Endothelial cell (in vitro differentiated cells): ENCODE data around the gene DCAF5. TPM values are rescaled to one million over a fixed set of nuclear protein-coding genes. Genes with fewer than 3 reads are reported as not detected.

Source experiments
- DNase-seq: peaks from one replicate; pipeline ENCODE4 v3.0.0; 2021; ENCODE audit warnings: low spot score
- H3K27ac Mint-ChIP-seq: one replicate; pipeline ENCODE4 v1.8.0; 2021; ENCODE audit warnings: mixed read lengths, inconsistent platforms; ENCODE audit not compliant: unreplicated experiment
- H3K27me3 Mint-ChIP-seq: one replicate; pipeline ENCODE4 v1.8.0; 2021; ENCODE audit warnings: mild to moderate bottlenecking, moderate library complexity, mixed read lengths, inconsistent platforms; ENCODE audit not compliant: unreplicated experiment
- H3K36me3 Mint-ChIP-seq: one replicate; pipeline ENCODE4 v1.8.0; 2021; ENCODE audit warnings: mild to moderate bottlenecking, low read depth, mixed read lengths, inconsistent platforms; ENCODE audit not compliant: unreplicated experiment
- H3K4me1 Mint-ChIP-seq: one replicate; pipeline ENCODE4 v1.8.0; 2021; ENCODE audit warnings: mild to moderate bottlenecking, mixed read lengths, inconsistent platforms; ENCODE audit not compliant: unreplicated experiment
- H3K4me3 Mint-ChIP-seq: one replicate; pipeline ENCODE4 v1.8.0; 2021; ENCODE audit warnings: mild to moderate bottlenecking, mixed read lengths, inconsistent platforms; ENCODE audit not compliant: unreplicated experiment
- H3K9me3 Mint-ChIP-seq: one replicate; pipeline ENCODE4 v1.8.0; 2021; ENCODE audit warnings: mixed read lengths, inconsistent platforms; ENCODE audit not compliant: unreplicated experiment
- CTCF ChIP-seq: fragments of 200-600 bp; sonication (generic); IDR thresholded peaks from one replicate; pipeline ENCODE4 v1.5.0; 2021; ENCODE audit warnings: antibody characterized with exemption; ENCODE audit not compliant: unreplicated experiment
- total RNA-seq: library from RNA; stranded (reverse); fragmentation: NEBNext Ultra II Directional; extraction: Animal tissue kit (Norgen Biotek cat#: 25700); gene quantifications from one replicate; pipeline ENCODE4 v1.2.1, GENCODE V29; 2021; ENCODE audit not compliant: unreplicated experiment

The DCAF5 gene
- total RNA-seq, 1 donor from 2014 or later, result 72.0 TPM

GRCh38 chr14:69005432-69006148, 147.3 kb downstream of the DCAF5 start:
- no peak for TF ChIP-seq CTCF
- H3K4me3 Mint-ChIP-seq, result no peak overlapping the region
- no peak for DNase-seq
- peak overlapping the region; percentile 26 for H3K27ac Mint-ChIP-seq
- no peaks in the 10 kb centered on the region for H3K4me1 Mint-ChIP-seq
- H3K36me3 Mint-ChIP-seq, result no peaks in the 10 kb centered on the region
- H3K9me3 Mint-ChIP-seq, result no peaks in the 10 kb centered on the region
- H3K27me3 Mint-ChIP-seq, result peaks cover 15% of the 10 kb centered on the region

GRCh38 chr14:69004731-69005431, 148.0 kb downstream of the DCAF5 start:
- Mint-ChIP-seq H3K27ac (peak overlapping the region; percentile 26), H3K4me1 (no peaks in the 10 kb centered on the region), H3K27me3 (peaks cover 15% of the 10 kb centered on the region), H3K36me3 (no peaks in the 10 kb centered on the region), H3K9me3 (no peaks in the 10 kb centered on the region), H3K4me3 (no peak overlapping the region)
- DNase-seq, result no peak
- no peak for TF ChIP-seq CTCF

GRCh38 chr14:69003626-69004025, 149.3 kb downstream of the DCAF5 start:
- Mint-ChIP-seq H3K27ac (no peak overlapping the region), H3K4me3 (no peak overlapping the region), H3K27me3 (peaks cover 16% of the 10 kb centered on the region), H3K36me3 (no peaks in the 10 kb centered on the region), H3K9me3 (no peaks in the 10 kb centered on the region), H3K4me1 (no peaks in the 10 kb centered on the region)
- DNase-seq, result no peak
- no peak for TF ChIP-seq CTCF

- H3K36me3 Mint-ChIP-seq, result no peaks in the 10 kb centered on the region
Measured at GRCh38 chr14:69002069-69002468, 150.8 kb downstream of the DCAF5 start.

More at GRCh38 chr14:69002069-69002468, 150.8 kb downstream of the DCAF5 start:
- Mint-ChIP-seq H3K9me3 (no peaks in the 10 kb centered on the region), H3K27me3 (peaks cover 20% of the 10 kb centered on the region), H3K27ac (no peak overlapping the region), H3K4me3 (no peak overlapping the region), H3K4me1 (no peaks in the 10 kb centered on the region)
- TF ChIP-seq CTCF, result no peak
- DNase-seq, result peak; percentile 8
